Measurements from ENCODE around the gene ZDHHC19.

ZDHHC19 gene

DNA sequence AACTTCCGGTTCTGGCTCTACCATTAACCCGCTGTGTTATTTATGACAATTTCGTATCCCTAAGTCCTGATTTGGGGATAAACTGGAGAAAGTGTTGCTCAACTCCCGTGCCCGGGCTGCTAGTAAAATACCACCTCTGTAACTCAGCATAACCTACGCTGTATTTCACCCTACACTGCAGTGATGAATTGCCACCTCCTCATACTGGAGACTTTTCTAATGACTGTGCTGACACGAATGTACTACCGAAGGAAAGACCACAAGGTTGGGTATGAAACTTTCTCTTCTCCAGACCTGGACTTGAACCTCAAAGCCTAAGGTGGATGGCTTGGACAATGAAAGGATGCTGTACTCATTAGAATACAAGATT is 21.7 kb upstream of the ZDHHC19 start:
- no peak overlapping the region for H3K4me3 ChIP-seq (replicated peaks; ENCODE audit: low read depth, low read length)
- DNase-seq (ENCODE audit: low read depth), result no peak
- TF ChIP-seq, protein P1, sequence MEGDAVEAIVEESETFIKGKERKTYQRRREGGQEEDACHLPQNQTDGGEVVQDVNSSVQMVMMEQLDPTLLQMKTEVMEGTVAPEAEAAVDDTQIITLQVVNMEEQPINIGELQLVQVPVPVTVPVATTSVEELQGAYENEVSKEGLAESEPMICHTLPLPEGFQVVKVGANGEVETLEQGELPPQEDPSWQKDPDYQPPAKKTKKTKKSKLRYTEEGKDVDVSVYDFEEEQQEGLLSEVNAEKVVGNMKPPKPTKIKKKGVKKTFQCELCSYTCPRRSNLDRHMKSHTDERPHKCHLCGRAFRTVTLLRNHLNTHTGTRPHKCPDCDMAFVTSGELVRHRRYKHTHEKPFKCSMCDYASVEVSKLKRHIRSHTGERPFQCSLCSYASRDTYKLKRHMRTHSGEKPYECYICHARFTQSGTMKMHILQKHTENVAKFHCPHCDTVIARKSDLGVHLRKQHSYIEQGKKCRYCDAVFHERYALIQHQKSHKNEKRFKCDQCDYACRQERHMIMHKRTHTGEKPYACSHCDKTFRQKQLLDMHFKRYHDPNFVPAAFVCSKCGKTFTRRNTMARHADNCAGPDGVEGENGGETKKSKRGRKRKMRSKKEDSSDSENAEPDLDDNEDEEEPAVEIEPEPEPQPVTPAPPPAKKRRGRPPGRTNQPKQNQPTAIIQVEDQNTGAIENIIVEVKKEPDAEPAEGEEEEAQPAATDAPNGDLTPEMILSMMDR (IDR thresholded peaks at IDR 0.05; ENCODE audit: low read length, missing control alignments), result no peak

DNA sequence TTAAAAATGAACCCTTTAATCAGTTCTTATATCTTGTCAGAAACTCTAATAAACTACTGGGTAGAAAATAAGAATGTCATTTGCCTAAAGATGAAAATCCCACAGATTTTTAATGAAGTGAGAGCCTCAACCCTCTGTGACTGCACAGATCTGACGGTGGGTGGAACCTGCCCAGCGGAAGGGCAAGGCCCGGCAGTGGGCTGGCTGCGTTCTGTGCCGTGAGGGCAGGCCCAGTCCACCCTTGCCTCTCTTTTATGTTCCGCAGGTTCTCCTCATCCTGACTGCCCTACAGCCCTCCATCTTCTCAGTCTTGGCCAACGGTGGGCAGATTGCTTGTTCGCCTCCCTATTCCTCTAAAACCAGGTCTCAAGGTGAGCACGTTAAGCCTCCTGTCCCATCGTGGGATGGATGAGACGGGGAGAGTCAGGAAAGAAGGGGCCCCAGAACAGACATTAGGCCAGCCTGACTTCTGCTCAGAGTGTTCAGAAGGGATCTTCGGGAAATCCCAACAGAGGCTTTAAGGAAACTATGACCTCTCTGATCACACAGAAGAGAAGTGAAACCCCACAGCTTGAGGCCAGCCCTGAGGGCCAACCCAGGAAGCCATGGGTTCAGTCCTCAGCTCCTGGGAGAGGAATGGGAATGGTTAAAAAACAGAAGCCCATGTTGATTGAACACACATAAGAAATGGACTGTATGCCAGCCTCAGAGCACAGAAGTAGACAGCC is 21.1 kb upstream of the ZDHHC19 start:
- TF ChIP-seq, protein P1 (IDR thresholded peaks at IDR 0.05; ENCODE audit: low read length, missing control alignments), result no peak
- no peak for DNase-seq (ENCODE audit: low read depth)
- H3K4me3 ChIP-seq (replicated peaks; ENCODE audit: low read depth, low read length), result no peak overlapping the region

DNA sequence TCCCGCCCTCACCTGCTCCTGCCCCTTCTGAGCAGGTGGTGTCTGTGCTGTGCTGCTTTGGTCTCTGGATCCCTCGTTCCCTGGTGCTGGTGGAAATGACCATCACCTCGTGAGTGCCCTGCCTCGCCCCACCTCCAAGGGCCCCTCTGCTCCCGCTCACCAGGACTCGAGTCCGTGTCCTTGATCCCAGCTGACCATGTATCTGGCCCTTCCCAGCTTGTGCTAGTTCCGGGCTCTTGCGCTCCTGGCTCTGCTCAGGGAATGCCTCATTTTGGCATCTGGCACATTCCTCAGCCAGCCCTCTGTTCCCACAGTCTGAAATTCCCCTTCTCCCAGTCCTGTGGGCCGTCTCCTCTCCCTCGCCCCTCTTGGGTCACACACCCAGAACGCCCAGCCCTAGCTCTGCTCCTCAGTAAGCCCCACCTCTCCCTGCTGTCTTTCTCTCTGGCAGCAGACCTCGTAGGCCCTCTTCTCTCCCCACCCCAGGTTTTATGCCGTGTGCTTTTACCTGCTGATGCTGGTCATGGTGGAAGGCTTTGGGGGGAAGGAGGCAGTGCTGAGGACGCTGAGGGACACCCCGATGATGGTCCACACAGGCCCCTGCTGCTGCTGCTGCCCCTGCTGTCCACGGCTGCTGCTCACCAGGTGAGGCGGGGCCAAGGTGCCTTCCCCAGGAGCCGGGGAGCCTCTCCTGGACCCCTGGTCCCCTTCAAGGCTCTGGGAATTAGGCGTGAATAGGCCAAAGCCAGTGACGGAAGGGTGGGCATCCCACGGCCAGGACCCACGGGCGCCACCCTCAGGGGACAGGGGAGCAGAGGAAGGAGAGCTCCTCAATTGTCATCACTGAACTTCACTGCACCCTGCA is 16.7 kb upstream of the ZDHHC19 start:
- TF ChIP-seq, protein P1 (IDR thresholded peaks at IDR 0.05; ENCODE audit: low read length, missing control alignments), result no peak
- DNase-seq (ENCODE audit: low read depth), result peak; percentile 39
- H3K4me3 ChIP-seq (replicated peaks; ENCODE audit: low read depth, low read length), result no peak overlapping the region

DNA sequence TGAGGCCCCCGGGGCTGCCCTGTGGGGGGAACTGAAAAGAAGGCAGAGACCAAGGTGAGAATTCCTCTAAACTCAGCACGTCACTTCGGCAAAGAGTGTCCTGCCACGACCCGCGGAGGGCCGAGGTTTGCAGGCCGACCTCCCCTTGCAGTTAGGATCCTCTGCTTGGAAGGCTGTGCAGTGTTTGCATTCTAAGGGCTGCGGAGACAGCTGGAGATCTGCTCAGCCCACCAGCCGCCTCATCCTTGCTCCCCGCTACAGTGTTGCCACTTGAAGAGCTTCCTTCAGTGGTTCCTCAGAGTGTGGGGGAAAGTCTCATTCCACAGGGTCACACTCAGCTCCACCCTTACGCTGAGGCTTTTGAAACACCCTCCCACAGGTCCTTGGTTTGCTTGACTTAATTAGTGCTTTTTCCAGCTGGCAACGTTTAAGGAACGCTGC is 15.9 kb upstream of the ZDHHC19 start:
- TF ChIP-seq, protein P1 (IDR thresholded peaks at IDR 0.05; ENCODE audit: low read length, missing control alignments), result no peak
- no peak for DNase-seq (ENCODE audit: low read depth)
- no peak overlapping the region for H3K4me3 ChIP-seq (replicated peaks; ENCODE audit: low read depth, low read length)

DNA sequence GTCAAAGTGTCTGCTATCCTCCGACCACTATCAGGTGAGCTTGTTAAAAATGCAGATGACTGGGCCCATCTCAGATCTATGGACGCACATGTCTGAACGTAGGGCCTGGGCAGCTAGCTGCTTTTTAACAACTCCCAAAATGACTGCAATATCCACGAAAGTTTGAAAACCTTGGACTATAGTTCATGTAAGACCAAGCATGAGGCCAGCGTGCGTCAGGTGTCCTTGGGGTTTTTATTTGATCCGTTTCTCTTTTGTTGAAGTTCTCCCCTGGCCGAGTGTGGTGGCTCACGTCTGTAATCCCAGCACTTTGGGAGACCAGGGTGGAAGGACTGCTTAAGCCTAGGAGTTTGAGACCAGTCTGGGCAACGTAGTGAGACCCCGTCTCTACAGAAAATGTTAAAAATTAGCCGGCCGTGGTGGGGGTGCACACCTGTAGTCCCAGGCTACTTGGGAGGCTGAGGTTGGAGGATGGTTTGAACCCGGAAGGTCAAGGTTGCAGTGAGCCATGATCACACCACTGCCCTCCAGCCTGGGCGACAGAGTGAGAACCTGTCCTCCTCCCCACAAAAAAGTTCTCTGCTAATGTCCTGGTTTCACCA is 14.7 kb upstream of the ZDHHC19 start:
- H3K4me3 ChIP-seq (replicated peaks; ENCODE audit: low read depth, low read length), result no peak overlapping the region
- TF ChIP-seq, protein P1 (IDR thresholded peaks at IDR 0.05; ENCODE audit: low read length, missing control alignments), result no peak
- no peak for DNase-seq (ENCODE audit: low read depth)

DNA sequence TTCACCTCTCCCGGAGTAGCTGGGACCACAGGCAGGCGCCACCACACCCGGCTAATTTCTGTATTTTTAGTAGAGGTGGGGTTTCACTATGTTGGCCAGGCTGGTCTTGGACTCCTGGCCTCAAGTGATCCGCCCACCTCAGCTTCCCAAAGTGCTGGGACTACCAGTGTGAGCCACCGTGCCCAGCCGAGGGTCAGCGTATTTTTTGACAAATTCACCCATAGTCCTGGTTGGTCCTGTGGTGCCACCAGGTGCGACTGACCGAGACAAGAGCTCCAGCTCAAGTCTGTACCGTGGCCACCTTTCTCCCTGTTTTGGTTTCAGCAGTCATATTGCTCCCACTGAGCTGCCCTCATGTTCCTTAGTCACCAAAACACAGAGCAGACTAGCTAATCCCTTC is 13.9 kb upstream of the ZDHHC19 start:
- H3K4me3 ChIP-seq (replicated peaks; ENCODE audit: low read depth, low read length), result no peak overlapping the region
- TF ChIP-seq, protein P1 (IDR thresholded peaks at IDR 0.05; ENCODE audit: low read length, missing control alignments), result no peak

More for the DNA sequence above, 13.9 kb upstream of the ZDHHC19 start:
- DNase-seq (ENCODE audit: low read depth), result no peak

Data from fibroblast of pulmonary artery (primary cell).